Stimulated activated naive CD8-positive, alpha-beta T cell treated with anti-CD3 and anti-CD28 coated beads, Interleukin-15, Interleukin-2, amounts not matched to agents 100 ng/mL and 50 ng/mL, for 24 hours (primary cell): ENCODE measurements around the gene KRT32.

Source experiments
- H3K27ac Mint-ChIP-seq: one replicate; pipeline ENCODE4 v1.8.0; 2021; ENCODE audit warnings: mild to moderate bottlenecking, mixed read lengths
- H3K27me3 Mint-ChIP-seq: one replicate; pipeline ENCODE4 v1.8.0; 2021; ENCODE audit warnings: mixed read lengths
- H3K36me3 Mint-ChIP-seq: one replicate; pipeline ENCODE4 v1.8.0; 2021; ENCODE audit warnings: low read depth, mixed read lengths
- H3K4me1 Mint-ChIP-seq: one replicate; pipeline ENCODE4 v1.8.0; 2021; ENCODE audit warnings: low read depth, mixed read lengths
- H3K4me3 Mint-ChIP-seq: one replicate; pipeline ENCODE4 v1.8.0; 2021; ENCODE audit warnings: mild to moderate bottlenecking, mixed read lengths
- H3K9me3 Mint-ChIP-seq: one replicate; pipeline ENCODE4 v1.8.0; 2021; ENCODE audit warnings: mixed read lengths

The KRT32 gene

GRCh38 chr17:41466988-41467387 is at the start of gene KRT32:
Gene KRT32 (minus strand): TSS chr17:41467386. CDS start chr17:41467325, 61 bp downstream.
- Mint-ChIP-seq H3K27me3 (peaks cover 4% of the 10 kb centered on the region), H3K4me3 (no peak within 1 kb of the TSS), H3K27ac (no peak within 1 kb of the TSS), H3K4me1 (no peaks in the 10 kb centered on the region), H3K9me3 (peaks cover 3% of the 10 kb centered on the region), H3K36me3 (no peaks in the 10 kb centered on the region)

- H3K4me3 Mint-ChIP-seq: no peak overlapping the region
- H3K27ac Mint-ChIP-seq: no peak overlapping the region
- H3K27me3 Mint-ChIP-seq: no peaks in the 10 kb centered on the region
- no peaks in the 10 kb centered on the region for H3K36me3 Mint-ChIP-seq
- H3K4me1 Mint-ChIP-seq: no peaks in the 10 kb centered on the region
- H3K9me3 Mint-ChIP-seq: no peaks in the 10 kb centered on the region
Observed at GRCh38 chr17:41516830-41517283, 49.7 kb upstream of the KRT32 start.

GRCh38 chr17:41516147-41516829 is 49.1 kb upstream of the KRT32 start:
- no peak overlapping the region for H3K4me3 Mint-ChIP-seq
- H3K27ac Mint-ChIP-seq: no peak overlapping the region
- H3K36me3 Mint-ChIP-seq: no peaks in the 10 kb centered on the region
- H3K4me1 Mint-ChIP-seq: no peaks in the 10 kb centered on the region
- no peaks in the 10 kb centered on the region for H3K27me3 Mint-ChIP-seq
- no peaks in the 10 kb centered on the region for H3K9me3 Mint-ChIP-seq

- Mint-ChIP-seq H3K27ac (no peak overlapping the region), H3K36me3 (no peaks in the 10 kb centered on the region), H3K9me3 (no peaks in the 10 kb centered on the region), H3K27me3 (no peaks in the 10 kb centered on the region), H3K4me1 (no peaks in the 10 kb centered on the region), H3K4me3 (no peak overlapping the region)
Observed at GRCh38 chr17:41513168-41513547, 46.0 kb upstream of the KRT32 start.

GRCh38 chr17:41512546-41513167 is 45.5 kb upstream of the KRT32 start:
- no peak overlapping the region for H3K27ac Mint-ChIP-seq
- no peaks in the 10 kb centered on the region for H3K9me3 Mint-ChIP-seq
- H3K27me3 Mint-ChIP-seq: no peaks in the 10 kb centered on the region
- no peaks in the 10 kb centered on the region for H3K36me3 Mint-ChIP-seq
- no peak overlapping the region for H3K4me3 Mint-ChIP-seq
- H3K4me1 Mint-ChIP-seq: no peaks in the 10 kb centered on the region

GRCh38 chr17:41511716-41512115 is 44.5 kb upstream of the KRT32 start:
- no peaks in the 10 kb centered on the region for H3K4me1 Mint-ChIP-seq
- H3K9me3 Mint-ChIP-seq: no peaks in the 10 kb centered on the region
- no peak overlapping the region for H3K27ac Mint-ChIP-seq
- no peaks in the 10 kb centered on the region for H3K36me3 Mint-ChIP-seq
- no peaks in the 10 kb centered on the region for H3K27me3 Mint-ChIP-seq
- no peak overlapping the region for H3K4me3 Mint-ChIP-seq

GRCh38 chr17:41511116-41511515 is 43.9 kb upstream of the KRT32 start:
- Mint-ChIP-seq H3K4me3 (no peak overlapping the region), H3K9me3 (no peaks in the 10 kb centered on the region), H3K27me3 (no peaks in the 10 kb centered on the region), H3K27ac (no peak overlapping the region), H3K36me3 (no peaks in the 10 kb centered on the region), H3K4me1 (no peaks in the 10 kb centered on the region)

GRCh38 chr17:41510251-41511065 is 43.3 kb upstream of the KRT32 start:
- H3K27me3 Mint-ChIP-seq: no peaks in the 10 kb centered on the region
- no peaks in the 10 kb centered on the region for H3K4me1 Mint-ChIP-seq
- H3K9me3 Mint-ChIP-seq: no peaks in the 10 kb centered on the region
- no peaks in the 10 kb centered on the region for H3K36me3 Mint-ChIP-seq
- H3K27ac Mint-ChIP-seq: no peak overlapping the region
- H3K4me3 Mint-ChIP-seq: no peak overlapping the region

GRCh38 chr17:41507315-41507880 is 40.2 kb upstream of the KRT32 start:
- no peaks in the 10 kb centered on the region for H3K27me3 Mint-ChIP-seq
- H3K36me3 Mint-ChIP-seq: no peaks in the 10 kb centered on the region
- no peaks in the 10 kb centered on the region for H3K9me3 Mint-ChIP-seq
- no peaks in the 10 kb centered on the region for H3K4me1 Mint-ChIP-seq
- no peak overlapping the region for H3K27ac Mint-ChIP-seq
- H3K4me3 Mint-ChIP-seq: no peak overlapping the region

GRCh38 chr17:41505809-41506767 is 38.9 kb upstream of the KRT32 start:
- Mint-ChIP-seq H3K27me3 (no peaks in the 10 kb centered on the region), H3K4me1 (no peaks in the 10 kb centered on the region), H3K4me3 (no peak overlapping the region), H3K27ac (no peak overlapping the region), H3K36me3 (no peaks in the 10 kb centered on the region), H3K9me3 (no peaks in the 10 kb centered on the region)

GRCh38 chr17:41505007-41505808 is 38.0 kb upstream of the KRT32 start, which contains the start of gene KRT13:
Gene KRT13 (minus strand): TSS chr17:41505612. CDS start chr17:41505550, 62 bp downstream.
- H3K36me3 Mint-ChIP-seq: no peaks in the 10 kb centered on the region
- no peaks in the 10 kb centered on the region for H3K4me1 Mint-ChIP-seq
- H3K27me3 Mint-ChIP-seq: no peaks in the 10 kb centered on the region
- no peak within 1 kb of the TSS for H3K27ac Mint-ChIP-seq
- no peaks in the 10 kb centered on the region for H3K9me3 Mint-ChIP-seq
- no peak within 1 kb of the TSS for H3K4me3 Mint-ChIP-seq

- Mint-ChIP-seq H3K4me3 (no peak overlapping the region), H3K4me1 (no peaks in the 10 kb centered on the region), H3K36me3 (no peaks in the 10 kb centered on the region), H3K9me3 (no peaks in the 10 kb centered on the region), H3K27ac (no peak overlapping the region), H3K27me3 (no peaks in the 10 kb centered on the region)
Observed at GRCh38 chr17:41504246-41504977, 37.2 kb upstream of the KRT32 start.

GRCh38 chr17:41503202-41503601 is 36.0 kb upstream of the KRT32 start:
- no peaks in the 10 kb centered on the region for H3K4me1 Mint-ChIP-seq
- no peaks in the 10 kb centered on the region for H3K27me3 Mint-ChIP-seq
- no peak overlapping the region for H3K4me3 Mint-ChIP-seq
- no peak overlapping the region for H3K27ac Mint-ChIP-seq
- no peaks in the 10 kb centered on the region for H3K9me3 Mint-ChIP-seq
- H3K36me3 Mint-ChIP-seq: no peaks in the 10 kb centered on the region
